NCI-H446 treated with DMSO at 0.1 percent for 48 hours (cell line): Measurements from ENCODE around the gene PNRC1.
"Not testable (repeated sequence)": the region's sequence is repeated elsewhere in the genome, so short reads cannot be mapped to it uniquely, and the experiment has no call there.

Source experiments
- DNase-seq: peaks from one replicate; lab custom pipeline; 2025; lab: John Stamatoyannopoulos, UW

PNRC1 gene

GRCh38 chr6:89110284-89110683 is 29.7 kb downstream of the PNRC1 start:
- no peak for DNase-seq

DNA sequence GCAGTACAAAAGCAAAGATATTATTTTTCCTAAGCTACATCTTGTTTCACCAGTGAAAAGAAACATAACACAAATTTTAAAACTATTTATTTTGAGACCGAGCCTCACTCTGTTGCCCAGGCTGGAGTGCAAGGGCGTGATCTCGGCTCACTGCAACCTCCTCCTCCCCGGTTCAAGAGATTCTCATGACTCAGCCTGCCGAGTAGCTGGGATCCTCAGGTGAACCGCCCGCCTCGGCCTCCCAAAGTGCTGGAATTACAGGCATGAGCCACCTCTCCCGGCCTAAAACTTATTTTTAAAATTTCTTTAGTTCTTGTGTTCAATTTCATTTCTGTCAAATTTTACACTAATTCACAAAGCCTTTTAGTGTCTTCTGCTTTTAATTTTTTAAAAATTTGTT is 31.4 kb downstream of the PNRC1 start:
- DNase-seq = no peak

DNA sequence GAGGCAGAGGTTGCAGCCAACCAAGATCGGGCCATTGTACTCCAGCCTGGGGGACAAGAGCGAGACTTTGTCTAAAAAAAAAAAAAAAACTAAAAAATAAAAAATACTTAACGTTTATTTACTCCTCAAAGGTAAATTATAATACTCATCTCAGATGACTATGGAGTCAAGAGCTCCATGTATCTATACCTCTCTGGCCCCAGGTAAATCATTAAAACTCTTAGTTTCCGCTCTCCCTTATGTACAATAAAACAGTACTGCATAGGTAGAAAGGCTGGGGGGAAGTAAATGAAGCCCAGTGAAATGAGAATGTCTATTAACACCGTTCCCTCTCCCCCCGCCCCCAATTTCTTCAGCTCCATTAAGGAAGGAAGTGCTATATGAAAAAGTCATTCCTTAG is 36.2 kb downstream of the PNRC1 start:
- DNase-seq = no peak

DNA sequence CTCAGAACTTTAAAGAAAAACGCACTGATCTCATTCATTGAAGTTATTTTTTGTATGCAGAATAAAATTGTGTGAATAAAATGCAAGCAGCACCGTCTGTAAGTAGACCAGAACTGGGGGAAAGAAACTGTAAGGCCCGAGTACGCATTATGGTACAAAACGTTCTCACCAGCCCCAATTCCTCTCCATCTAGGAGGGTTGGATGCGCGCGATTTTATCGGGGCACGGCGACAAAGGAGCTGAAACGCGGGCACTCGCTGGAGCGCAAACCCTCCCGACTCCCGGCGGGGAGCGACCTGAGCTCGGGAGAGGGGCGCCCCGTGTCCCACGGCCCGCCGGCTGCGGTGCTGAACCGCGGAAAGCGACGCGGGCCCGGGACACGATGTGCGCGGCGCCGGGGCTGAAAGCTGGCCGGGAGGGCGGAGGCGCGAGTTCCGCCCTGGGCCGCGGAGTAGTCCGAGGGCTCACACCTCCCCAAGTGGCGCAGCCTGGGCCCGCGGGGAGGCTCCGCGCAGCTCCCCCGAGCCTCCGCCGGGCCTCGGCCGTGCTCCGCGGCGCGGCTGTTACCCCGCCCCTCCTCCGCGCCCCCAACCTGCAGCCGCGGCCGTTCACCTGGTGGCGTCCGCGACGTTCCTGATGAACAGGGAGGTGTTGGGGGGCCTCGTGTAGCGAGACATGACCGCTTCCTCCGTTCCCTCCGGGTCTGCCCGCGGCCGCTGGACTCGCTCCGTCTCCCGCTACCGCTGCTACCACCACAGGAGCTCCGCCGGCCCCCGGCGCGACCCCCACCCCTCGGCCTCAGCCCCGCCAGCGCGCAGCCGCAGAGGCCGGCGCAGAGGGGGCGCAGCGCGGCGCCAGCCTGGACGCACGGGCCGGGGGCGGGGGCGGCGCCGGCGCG is 36.9 kb downstream of the PNRC1 start, which contains the start of gene SRSF12:
Gene SRSF12, minus strand, starts transcription at position 861 of the 898 bp plus-strand sequence. Its CDS starts 184 bp downstream, at position 677.
- no peak for DNase-seq

- DNase-seq = no peak
Observed at GRCh38 chr6:89118931-89119330, 38.4 kb downstream of the PNRC1 start.

GRCh38 chr6:89120371-89120770 is 39.8 kb downstream of the PNRC1 start:
- no peak for DNase-seq

DNA sequence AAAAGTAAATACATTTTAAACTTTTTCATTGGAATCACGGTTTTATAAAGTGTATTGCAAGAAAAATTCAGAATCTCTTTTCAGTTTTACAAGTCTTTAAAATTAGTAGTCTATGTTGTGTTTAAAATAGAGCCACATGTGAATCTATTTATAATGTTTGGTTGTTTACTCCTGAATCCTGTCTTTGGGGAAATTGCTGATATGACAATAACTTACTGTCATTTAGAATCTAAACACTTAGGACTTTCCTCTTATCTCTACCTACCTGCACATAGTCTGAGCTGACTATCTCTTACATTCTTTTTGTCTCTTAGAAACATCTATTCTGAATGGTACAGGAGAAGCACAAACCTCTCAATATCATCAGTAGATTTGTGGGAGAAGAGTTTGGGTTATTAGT is 41.4 kb downstream of the PNRC1 start:
- no peak for DNase-seq

GRCh38 chr6:89122625-89123024 is 42.1 kb downstream of the PNRC1 start:
- peak; percentile 17 for DNase-seq

GRCh38 chr6:89128256-89128671 is 47.7 kb downstream of the PNRC1 start:
- DNase-seq = not testable (repeated sequence)

DNA sequence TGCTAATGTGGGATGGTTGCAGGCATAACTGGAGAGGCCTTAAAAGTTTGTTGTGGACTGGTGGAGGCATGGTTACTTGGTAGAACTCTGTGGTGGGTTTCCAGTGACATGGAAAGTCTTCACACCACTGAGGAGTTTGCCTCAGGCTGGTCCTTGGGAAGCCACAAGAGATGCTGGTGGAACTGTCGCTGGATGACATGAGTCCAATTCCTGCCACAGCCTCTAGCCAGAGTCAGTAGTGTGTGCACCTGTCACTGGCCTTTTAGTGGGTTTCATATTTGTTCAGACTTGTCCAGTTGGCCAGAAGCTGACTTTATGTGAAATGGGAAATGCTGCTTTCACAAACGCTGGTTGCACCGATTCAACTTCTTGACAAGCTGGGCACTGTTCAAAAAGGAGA is 51.0 kb downstream of the PNRC1 start:
- no peak for DNase-seq

- no peak for DNase-seq
Observed at GRCh38 chr6:89132057-89132456, 51.5 kb downstream of the PNRC1 start.

DNA sequence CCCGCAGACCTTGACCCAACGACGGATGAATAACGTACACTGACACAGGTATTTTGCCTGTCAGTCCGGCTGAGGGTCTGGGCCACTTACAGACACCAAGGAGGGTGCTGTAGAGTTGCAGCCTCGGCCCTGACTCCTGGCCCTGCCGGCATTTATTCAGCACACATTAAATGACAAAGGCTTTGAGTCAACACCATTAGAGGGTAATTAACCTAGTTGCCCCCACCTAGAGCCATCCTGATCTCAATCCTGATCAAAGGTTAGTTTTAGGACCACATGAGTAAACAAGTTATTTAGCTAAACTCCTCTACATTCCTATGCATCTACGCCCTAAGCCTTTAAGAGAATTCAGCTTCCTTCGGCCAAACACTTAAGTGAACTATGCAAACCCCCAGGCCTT is 53.4 kb downstream of the PNRC1 start:
- no peak for DNase-seq

GRCh38 chr6:89134723-89135122 is 54.2 kb downstream of the PNRC1 start:
- no peak for DNase-seq
